GM23338 (cell line): Measurements from ENCODE around the gene CDC25B. TPM values are rescaled to one million over a fixed set of nuclear protein-coding genes. Genes with fewer than 3 reads are reported as not detected.

Experiments
- ATAC-seq: fragments of 200-7000 bp; cut with Tn5 transposase; 3 replicates; pipeline ENCODE4 v1.9.1; 2020
- DNase-seq: peaks from one replicate; pipeline ENCODE4 v3.0.0-alpha.2; 2015; ENCODE audit warnings: low spot score
- H2AFZ ChIP-seq: fragments of 200-600 bp; sonication (generic); 2 replicates; pipeline ENCODE4 v1.8.0; 2016; ENCODE audit warnings: antibody characterized with exemption, mild to moderate bottlenecking, moderate library complexity
- H3F3A ChIP-seq: fragments of 200-600 bp; sonication (generic); replicated peaks from 2 replicates; pipeline ENCODE4 v1.8.0; 2017; ENCODE audit warnings: antibody characterized with exemption, mixed run types, low read depth
- H3K27ac ChIP-seq: fragments of 200-600 bp; sonication (generic); 2 replicates; pipeline ENCODE4 v1.6.1; 2016; ENCODE audit warnings: low read depth
- H3K27me3 ChIP-seq: fragments of 200-600 bp; sonication (generic); 2 replicates; pipeline ENCODE4 v1.8.0; 2016; ENCODE audit warnings: mild to moderate bottlenecking, mixed run types, moderate library complexity; ENCODE audit not compliant: insufficient read depth
- H3K36me3 ChIP-seq: fragments of 200-600 bp; sonication (generic); 2 replicates; pipeline ENCODE4 v1.8.0; 2016; ENCODE audit warnings: mild to moderate bottlenecking; ENCODE audit not compliant: insufficient read depth
- H3K4me1 ChIP-seq: fragments of 200-600 bp; sonication (generic); 2 replicates; pipeline ENCODE4 v1.8.0; 2016; ENCODE audit warnings: mild to moderate bottlenecking, moderate library complexity; ENCODE audit not compliant: insufficient read depth
- H3K4me2 ChIP-seq: fragments of 200-600 bp; sonication (generic); 2 replicates; pipeline ENCODE4 v1.7.1; 2017; ENCODE audit warnings: mixed run types
- H3K4me3 ChIP-seq: fragments of 200-600 bp; sonication (generic); 2 replicates; pipeline ENCODE4 v1.6.1; 2016; ENCODE audit warnings: mixed run types
- H3K79me2 ChIP-seq: fragments of 200-600 bp; sonication (generic); replicated peaks from 2 replicates; pipeline ENCODE4 v1.8.0; 2017; ENCODE audit warnings: mild to moderate bottlenecking; ENCODE audit not compliant: insufficient read depth
- H3K9me2 ChIP-seq: fragments of 200-600 bp; sonication (generic); 2 replicates; pipeline ENCODE4 v1.8.0; 2017; ENCODE audit not compliant: insufficient read depth
- H4K20me1 ChIP-seq: fragments of 200-600 bp; sonication (generic); replicated peaks from 2 replicates; pipeline ENCODE4 v1.8.0; 2017; ENCODE audit warnings: mild to moderate bottlenecking; ENCODE audit not compliant: insufficient read depth
- H3K27ac Mint-ChIP-seq: 2 replicates; pipeline ENCODE4 v1.8.0; 2020; ENCODE audit warnings: inconsistent platforms, mild to moderate bottlenecking, moderate library complexity, mixed read lengths
- H3K27me3 Mint-ChIP-seq: 3 replicates; pipeline ENCODE4 v1.8.0; 2022; ENCODE audit warnings: low read depth, mild to moderate bottlenecking, moderate library complexity, mixed read lengths, inconsistent platforms; ENCODE audit not compliant: insufficient read depth, poor library complexity
- H3K36me3 Mint-ChIP-seq: 3 replicates; pipeline ENCODE4 v1.8.0; 2021; ENCODE audit warnings: low read depth, mild to moderate bottlenecking, inconsistent platforms, moderate library complexity, mixed read lengths
- H3K4me1 Mint-ChIP-seq: 3 replicates; pipeline ENCODE4 v1.8.0; 2020; ENCODE audit warnings: mild to moderate bottlenecking, inconsistent platforms, mixed read lengths
- H3K4me3 Mint-ChIP-seq: 3 replicates; pipeline ENCODE4 v1.8.0; 2021; ENCODE audit warnings: moderate library complexity, mild to moderate bottlenecking, inconsistent platforms, mixed read lengths
- H3K9me3 Mint-ChIP-seq: 3 replicates; pipeline ENCODE4 v1.8.0; 2020; ENCODE audit warnings: moderate library complexity, mild to moderate bottlenecking, inconsistent platforms, mixed read lengths
- EZH2 ChIP-seq: fragments of 200-600 bp; sonication (generic); IDR thresholded peaks from one replicate; pipeline ENCODE4 v1.8.0; 2017; ENCODE audit warnings: antibody characterized with exemption, mild to moderate bottlenecking, low read depth; ENCODE audit not compliant: unreplicated experiment
- STAT1 ChIP-seq: IDR thresholded peaks from one replicate; pipeline ENCODE4 v1.6.1; 2016; ENCODE audit warnings: antibody characterized with exemption; ENCODE audit not compliant: unreplicated experiment
- ZNF114 ChIP-seq: fragments of 250-450 bp; sonication (Bioruptor Pico); IDR thresholded peaks from 2 replicates; pipeline ENCODE4 v1.5.0; 2020; ENCODE audit warnings: mild to moderate bottlenecking, moderate library complexity
- ZNF462 ChIP-seq: fragments of 250-450 bp; sonication (Bioruptor Pico); IDR thresholded peaks from 2 replicates; pipeline ENCODE4 v1.5.0; 2020; ENCODE audit warnings: mild to moderate bottlenecking, moderate library complexity
- polyA plus RNA-seq: library from polyadenylated mRNA; unstranded; fragments of >200 nt; fragmentation: Nextera tagmentation; extraction: Ambion mirVana; gene quantifications from 2 replicates; pipeline ENCODE4 v1.2.1, GENCODE V29; 2016
- total RNA-seq: library from RNA; depleted of rRNA; stranded (reverse); fragments of >200 nt; shearing (Covaris generic); gene quantifications from 2 replicates; pipeline ENCODE4 v1.2.3, GENCODE V29; 2014

Gene CDC25B
- total and polyA plus RNA-seq, 2 experiments from 2014 or later = 10.5 to 33.0 TPM

- peaks cover 7% of the 10 kb centered on the region for H4K20me1 ChIP-seq
- H3K36me3 ChIP-seq = no peaks in the 10 kb centered on the region; the same call in none of the 2 replicates
- H3K4me2 ChIP-seq = no peak overlapping the region
- Mint-ChIP-seq H3K9me3 (no peaks in the 10 kb centered on the region), H3K27me3 (peaks cover 14% of the 10 kb centered on the region), H3K36me3 (peaks cover 7% of the 10 kb centered on the region; the same call in 1 of the 3 replicates), H3K4me3 (no peak overlapping the region; the same call in 2 of the 3 replicates), H3K27ac (no peak overlapping the region), H3K4me1 (peaks cover 16% of the 10 kb centered on the region)
- ATAC-seq (no peak), DNase-seq (no peak)
- TF ChIP-seq ZNF462 (CRISPR knock-in tag) (no peak), EZH2 (no peak), ZNF114 (CRISPR knock-in tag) (no peak), STAT1 (no peak)
- H3K79me2 ChIP-seq = peaks cover 30% of the 10 kb centered on the region
- H3K27ac ChIP-seq = no peak overlapping the region
- H3K27me3 ChIP-seq = no peaks in the 10 kb centered on the region
- no peaks in the 10 kb centered on the region for H3K9me2 ChIP-seq
- peaks cover 23% of the 10 kb centered on the region for H3K4me1 ChIP-seq
- 0 out of 2 replicates have a peak, but pooled peaks cover 4% of the 10 kb centered on the region for H3F3A ChIP-seq
- H3K4me3 ChIP-seq = no peak overlapping the region
- H2AFZ ChIP-seq = no peak overlapping the region
Observed at GRCh38 chr20:3764659-3765058, 31.5 kb upstream of the CDC25B start.

GRCh38 chr20:3765171-3765882 is 30.8 kb upstream of the CDC25B start:
- H3K4me2 ChIP-seq = no peak overlapping the region
- Mint-ChIP-seq H3K4me3 (peak overlapping the region; percentile 92), H3K27ac (no peak overlapping the region), H3K27me3 (peaks cover 11% of the 10 kb centered on the region), H3K36me3 (peaks cover 7% of the 10 kb centered on the region; the same call in 1 of the 3 replicates), H3K4me1 (peaks cover 16% of the 10 kb centered on the region), H3K9me3 (no peaks in the 10 kb centered on the region)
- no peak overlapping the region for H2AFZ ChIP-seq
- no peaks in the 10 kb centered on the region for H3K27me3 ChIP-seq
- peaks cover 30% of the 10 kb centered on the region for H3K79me2 ChIP-seq
- 0 out of 2 replicates have a peak, but pooled peaks cover 4% of the 10 kb centered on the region for H3F3A ChIP-seq
- H3K36me3 ChIP-seq = no peaks in the 10 kb centered on the region; the same call in none of the 2 replicates
- no peaks in the 10 kb centered on the region for H3K9me2 ChIP-seq
- H3K4me1 ChIP-seq = peaks cover 23% of the 10 kb centered on the region
- H3K4me3 ChIP-seq = no peak overlapping the region
- ATAC-seq (no peak), DNase-seq (no peak)
- no peak overlapping the region for H3K27ac ChIP-seq
- H4K20me1 ChIP-seq = peaks cover 6% of the 10 kb centered on the region
- TF ChIP-seq ZNF462 (CRISPR knock-in tag) = no peak
